ENCODE measurements around the gene CUL1. TPM values are rescaled to one million over a fixed set of nuclear protein-coding genes. Genes with fewer than 3 reads are reported as not detected.

CUL1 gene
- total RNA-seq, 1 donor = 39.8 TPM

DNA sequence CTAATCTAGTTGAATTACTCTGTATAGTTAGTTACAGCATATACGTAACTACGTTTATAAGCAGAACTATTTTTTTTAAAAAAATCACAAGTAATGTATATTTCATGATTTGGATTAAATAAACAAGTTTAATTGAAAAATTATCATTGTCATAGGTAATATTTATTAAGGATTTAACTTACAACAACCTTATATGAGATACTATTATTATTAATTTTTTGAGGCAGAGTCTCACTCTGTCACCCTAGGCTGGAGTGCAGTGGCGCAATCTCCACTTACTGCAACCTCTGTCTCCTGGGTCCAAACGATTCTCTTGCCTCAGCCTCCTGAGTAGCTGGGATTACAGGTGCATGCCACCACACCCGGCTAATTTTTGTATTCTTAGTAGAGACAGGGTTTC is 4.1 kb upstream of the CUL1 start:
- Histone ChIP-seq H3K9me3 (ENCODE audit: low read depth, low read length) (no peaks in the 10 kb centered on the region), H3K27me3 (ENCODE audit: insufficient read depth, low read length) (no peaks in the 10 kb centered on the region), H3K4me3 (ENCODE audit: insufficient read depth, low read length) (no peak overlapping the region), H4K20me1 (ENCODE audit: insufficient read depth, low read length) (no peaks in the 10 kb centered on the region), H3K79me2 (ENCODE audit: insufficient read depth, low read length) (no peaks in the 10 kb centered on the region), H3K27ac (ENCODE audit: low read depth, low read length) (no peak overlapping the region), H3K4me1 (ENCODE audit: insufficient read depth, low read length) (peaks cover 4% of the 10 kb centered on the region), H3K36me3 (ENCODE audit: insufficient read depth, low read length) (no peaks in the 10 kb centered on the region), H3K4me2 (ENCODE audit: insufficient read depth, low read length) (no peak overlapping the region), H2AFZ (ENCODE audit: low read length) (no peak overlapping the region)
- TF ChIP-seq, protein P1, sequence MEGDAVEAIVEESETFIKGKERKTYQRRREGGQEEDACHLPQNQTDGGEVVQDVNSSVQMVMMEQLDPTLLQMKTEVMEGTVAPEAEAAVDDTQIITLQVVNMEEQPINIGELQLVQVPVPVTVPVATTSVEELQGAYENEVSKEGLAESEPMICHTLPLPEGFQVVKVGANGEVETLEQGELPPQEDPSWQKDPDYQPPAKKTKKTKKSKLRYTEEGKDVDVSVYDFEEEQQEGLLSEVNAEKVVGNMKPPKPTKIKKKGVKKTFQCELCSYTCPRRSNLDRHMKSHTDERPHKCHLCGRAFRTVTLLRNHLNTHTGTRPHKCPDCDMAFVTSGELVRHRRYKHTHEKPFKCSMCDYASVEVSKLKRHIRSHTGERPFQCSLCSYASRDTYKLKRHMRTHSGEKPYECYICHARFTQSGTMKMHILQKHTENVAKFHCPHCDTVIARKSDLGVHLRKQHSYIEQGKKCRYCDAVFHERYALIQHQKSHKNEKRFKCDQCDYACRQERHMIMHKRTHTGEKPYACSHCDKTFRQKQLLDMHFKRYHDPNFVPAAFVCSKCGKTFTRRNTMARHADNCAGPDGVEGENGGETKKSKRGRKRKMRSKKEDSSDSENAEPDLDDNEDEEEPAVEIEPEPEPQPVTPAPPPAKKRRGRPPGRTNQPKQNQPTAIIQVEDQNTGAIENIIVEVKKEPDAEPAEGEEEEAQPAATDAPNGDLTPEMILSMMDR (IDR thresholded peaks at IDR 0.05; ENCODE audit: extremely low read depth, low read depth, low read length) = no peak
- DNase-seq (ENCODE audit: insufficient read length, low spot score, missing footprints) = no peak

DNA sequence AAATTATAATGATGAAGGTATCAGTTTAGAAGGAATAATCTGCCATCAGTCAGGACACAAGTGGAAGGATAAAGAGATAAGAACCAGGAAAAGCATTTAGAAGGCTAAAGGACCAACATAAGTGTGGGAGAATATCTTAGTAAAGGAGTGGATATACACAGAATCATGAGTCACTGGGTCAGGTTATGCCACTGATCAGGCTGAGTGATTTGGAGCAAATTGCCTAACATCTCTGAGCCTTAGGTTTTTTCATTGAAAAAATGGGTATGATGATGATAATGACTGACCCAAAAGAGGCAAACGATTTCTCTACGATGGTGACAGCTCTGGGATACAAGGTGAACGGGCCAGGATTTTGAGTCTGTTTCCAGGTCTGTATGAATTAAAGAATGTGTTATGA is 2.8 kb upstream of the CUL1 start:
- TF ChIP-seq, protein P1 (IDR thresholded peaks at IDR 0.05; ENCODE audit: extremely low read depth, low read depth, low read length) = no peak
- Histone ChIP-seq H3K4me3 (ENCODE audit: insufficient read depth, low read length) (no peak overlapping the region), H3K4me2 (ENCODE audit: insufficient read depth, low read length) (no peak overlapping the region), H4K20me1 (ENCODE audit: insufficient read depth, low read length) (peaks cover 12% of the 10 kb centered on the region), H3K36me3 (ENCODE audit: insufficient read depth, low read length) (no peaks in the 10 kb centered on the region), H3K27me3 (ENCODE audit: insufficient read depth, low read length) (no peaks in the 10 kb centered on the region), H3K9me3 (ENCODE audit: low read depth, low read length) (no peaks in the 10 kb centered on the region), H2AFZ (ENCODE audit: low read length) (no peak overlapping the region), H3K79me2 (ENCODE audit: insufficient read depth, low read length) (peaks cover 13% of the 10 kb centered on the region), H3K27ac (ENCODE audit: low read depth, low read length) (no peak overlapping the region), H3K4me1 (ENCODE audit: insufficient read depth, low read length) (peaks cover 13% of the 10 kb centered on the region)
- DNase-seq (ENCODE audit: insufficient read length, low spot score, missing footprints) = no peak

DNA sequence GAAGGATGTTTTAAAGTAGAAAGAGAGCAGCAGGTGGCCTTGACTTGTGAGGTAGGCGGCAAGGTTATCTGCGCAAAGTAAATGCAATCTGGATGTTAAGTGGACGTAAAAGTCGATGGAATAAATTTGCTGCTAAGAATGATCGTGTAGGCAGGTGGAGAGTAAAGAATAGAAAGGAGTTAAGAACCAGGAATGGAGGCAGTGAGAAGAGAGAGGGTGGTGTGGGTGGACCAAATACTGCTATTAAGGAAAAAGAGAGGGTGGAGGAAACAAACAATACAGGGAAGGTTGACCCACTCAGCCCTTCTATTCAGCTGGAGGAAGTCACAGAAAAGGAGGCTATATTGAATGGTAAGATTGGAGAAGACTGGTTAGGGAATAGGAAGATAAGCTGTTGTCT is 1.9 kb upstream of the CUL1 start:
- Histone ChIP-seq H3K36me3 (ENCODE audit: insufficient read depth, low read length) (no peaks in the 10 kb centered on the region), H3K4me3 (ENCODE audit: insufficient read depth, low read length) (no peak overlapping the region), H4K20me1 (ENCODE audit: insufficient read depth, low read length) (peaks cover 21% of the 10 kb centered on the region), H3K4me2 (ENCODE audit: insufficient read depth, low read length) (no peak overlapping the region), H3K27ac (ENCODE audit: low read depth, low read length) (no peak overlapping the region), H3K27me3 (ENCODE audit: insufficient read depth, low read length) (no peaks in the 10 kb centered on the region), H2AFZ (ENCODE audit: low read length) (no peak overlapping the region), H3K79me2 (ENCODE audit: insufficient read depth, low read length) (peaks cover 21% of the 10 kb centered on the region), H3K9me3 (ENCODE audit: low read depth, low read length) (no peaks in the 10 kb centered on the region), H3K4me1 (ENCODE audit: insufficient read depth, low read length) (peaks cover 21% of the 10 kb centered on the region)
- no peak for DNase-seq (ENCODE audit: insufficient read length, low spot score, missing footprints)
- TF ChIP-seq, protein P1 (IDR thresholded peaks at IDR 0.05; ENCODE audit: extremely low read depth, low read depth, low read length) = no peak

DNA sequence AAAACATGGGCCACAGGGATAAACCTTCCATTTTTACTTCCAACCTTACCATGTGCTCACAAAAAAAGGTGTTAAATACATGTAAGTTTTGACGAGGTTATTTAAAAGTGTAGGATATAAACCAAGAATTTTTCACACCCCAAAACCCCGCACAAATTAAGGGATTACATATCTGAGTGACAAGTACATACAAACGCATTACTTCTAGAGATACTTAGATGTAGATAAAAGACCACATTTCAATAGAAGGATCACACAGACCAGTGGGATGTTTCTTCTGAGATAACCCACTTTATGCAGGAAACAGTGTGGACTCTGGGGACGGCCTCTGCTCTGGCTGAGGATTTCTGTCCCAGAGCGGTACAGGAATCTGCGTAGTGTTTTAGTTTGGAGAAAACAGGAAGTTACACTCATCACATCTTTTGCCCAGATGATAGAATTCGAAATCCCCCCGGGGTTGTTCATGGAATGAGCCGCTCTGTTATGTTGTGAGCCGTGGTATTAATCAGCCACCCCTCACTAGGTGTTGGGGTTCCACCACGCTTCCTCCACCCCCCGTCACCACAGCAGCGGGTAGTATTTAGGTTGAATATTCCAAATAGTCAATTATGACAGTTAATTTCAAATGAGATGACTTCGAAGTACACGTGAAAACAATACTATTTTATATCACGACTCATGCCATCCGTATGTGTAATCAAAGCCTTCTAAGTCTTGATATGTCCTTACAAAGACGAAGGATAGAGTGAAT is 1.3 kb upstream of the CUL1 start:
- DNase-seq (ENCODE audit: insufficient read length, low spot score, missing footprints) = peak; percentile 76
- no peaks in the 10 kb centered on the region for H3K36me3 ChIP-seq (ENCODE audit: insufficient read depth, low read length)
- no peaks in the 10 kb centered on the region for H3K27me3 ChIP-seq (ENCODE audit: insufficient read depth, low read length)
- H3K4me3 ChIP-seq (ENCODE audit: insufficient read depth, low read length) = peak overlapping the region; percentile 74
- H4K20me1 ChIP-seq (ENCODE audit: insufficient read depth, low read length) = peaks cover 27% of the 10 kb centered on the region
- peak overlapping the region; percentile 93 for H3K4me2 ChIP-seq (ENCODE audit: insufficient read depth, low read length)
- no peaks in the 10 kb centered on the region for H3K9me3 ChIP-seq (ENCODE audit: low read depth, low read length)
- H3K4me1 ChIP-seq (ENCODE audit: insufficient read depth, low read length) = peaks cover 28% of the 10 kb centered on the region
- H3K79me2 ChIP-seq (ENCODE audit: insufficient read depth, low read length) = peaks cover 28% of the 10 kb centered on the region
- H2AFZ ChIP-seq (ENCODE audit: low read length) = peak overlapping the region; percentile 83
- peak overlapping the region; percentile 56 for H3K27ac ChIP-seq (ENCODE audit: low read depth, low read length)
- TF ChIP-seq, protein P1 (IDR thresholded peaks at IDR 0.05; ENCODE audit: extremely low read depth, low read depth, low read length) = no peak

Measured in osteoblast (primary cell).